Body of pancreas (tissue), 4 donors: ENCODE results near the gene KIRREL3.

Experiments used
- POLR2A ChIP-seq, 3 donors: fragments of 450-650 bp; IDR thresholded peaks; one replicate each; pipeline ENCODE4 v1.6.1; 2016; ENCODE audit warnings: antibody characterized with exemption in 3 of 3, mild to moderate bottlenecking in 2 of 3
- TF ChIP-seq, protein P1 (sequence below), 7 experiments: fragments of 450-650 bp in 4 of 7; fragments of 200-600 bp in 3 of 7; sonication (generic) in 3 of 7; IDR thresholded peaks; one replicate each; pipeline ENCODE4 v1.5.1; 2016 to 2019; ENCODE audit warnings: antibody characterized with exemption in 7 of 7

DNA sequence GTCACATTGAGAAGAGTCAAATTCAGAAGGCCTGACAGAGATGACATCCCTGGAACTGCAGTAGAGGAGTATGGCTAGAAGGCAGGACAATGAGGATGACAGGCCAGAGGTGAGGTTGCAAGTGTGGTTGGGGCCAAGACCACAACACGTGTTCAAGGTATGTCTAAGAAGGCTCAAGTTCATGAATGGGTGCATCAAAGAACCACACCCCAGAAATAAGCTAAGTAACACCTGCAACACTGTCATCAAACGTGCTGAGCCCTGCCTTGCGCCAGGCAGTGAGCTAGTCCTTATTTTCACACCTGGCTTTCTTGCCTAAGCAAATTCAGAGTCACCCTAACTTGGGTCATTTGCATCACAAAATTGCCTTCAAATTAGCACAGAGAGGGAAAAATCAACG, 313.6 kb downstream of the KIRREL3 start:
- TF ChIP-seq, protein P1, sequence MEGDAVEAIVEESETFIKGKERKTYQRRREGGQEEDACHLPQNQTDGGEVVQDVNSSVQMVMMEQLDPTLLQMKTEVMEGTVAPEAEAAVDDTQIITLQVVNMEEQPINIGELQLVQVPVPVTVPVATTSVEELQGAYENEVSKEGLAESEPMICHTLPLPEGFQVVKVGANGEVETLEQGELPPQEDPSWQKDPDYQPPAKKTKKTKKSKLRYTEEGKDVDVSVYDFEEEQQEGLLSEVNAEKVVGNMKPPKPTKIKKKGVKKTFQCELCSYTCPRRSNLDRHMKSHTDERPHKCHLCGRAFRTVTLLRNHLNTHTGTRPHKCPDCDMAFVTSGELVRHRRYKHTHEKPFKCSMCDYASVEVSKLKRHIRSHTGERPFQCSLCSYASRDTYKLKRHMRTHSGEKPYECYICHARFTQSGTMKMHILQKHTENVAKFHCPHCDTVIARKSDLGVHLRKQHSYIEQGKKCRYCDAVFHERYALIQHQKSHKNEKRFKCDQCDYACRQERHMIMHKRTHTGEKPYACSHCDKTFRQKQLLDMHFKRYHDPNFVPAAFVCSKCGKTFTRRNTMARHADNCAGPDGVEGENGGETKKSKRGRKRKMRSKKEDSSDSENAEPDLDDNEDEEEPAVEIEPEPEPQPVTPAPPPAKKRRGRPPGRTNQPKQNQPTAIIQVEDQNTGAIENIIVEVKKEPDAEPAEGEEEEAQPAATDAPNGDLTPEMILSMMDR (IDR thresholded peaks at IDR 0.05), result no peak
- no peak for TF ChIP-seq POLR2A (IDR thresholded peaks at IDR 0.05)
